Endothelial cell of umbilical vein (primary cell): ENCODE measurements around the gene ODF4.

Experiments used
- CTCF ChIP-seq, 2 donors: IDR thresholded peaks; 1 replicate in 1 of 2; 2 replicates in 1 of 2; pipeline ENCODE4 v1.5.1; 2011; ENCODE audit warnings: low read length in 2 of 2, mild to moderate bottlenecking in 2 of 2, moderate library complexity in 2 of 2, control low read depth in 1 of 2, inconsistent platforms in 1 of 2, low read depth in 1 of 2; ENCODE audit not compliant: insufficient read depth in 1 of 2; ENCODE audit errors: extremely low read depth in 1 of 2
- EZH2 ChIP-seq: IDR thresholded peaks from 2 replicates; pipeline ENCODE4 v1.6.1; 2012; ENCODE audit warnings: borderline replicate concordance, low read depth, mild to moderate bottlenecking, moderate library complexity, low read length, inconsistent platforms; ENCODE audit not compliant: severe bottlenecking
- FOS ChIP-seq: IDR thresholded peaks from 2 replicates; pipeline ENCODE4 v1.6.1; 2011; ENCODE audit warnings: mild to moderate bottlenecking, low read length, moderate library complexity, borderline replicate concordance; ENCODE audit not compliant: insufficient read depth
- GATA2 ChIP-seq: IDR thresholded peaks from 2 replicates; pipeline ENCODE4 v1.7.0; 2011; ENCODE audit warnings: low read depth, mild to moderate bottlenecking, moderate library complexity, mixed read lengths, low read length; ENCODE audit not compliant: insufficient read length, insufficient read depth
- JUN ChIP-seq: IDR thresholded peaks from 2 replicates; pipeline ENCODE4 v1.6.1; 2011; ENCODE audit warnings: borderline replicate concordance, low read depth; ENCODE audit not compliant: insufficient read length, insufficient read depth
- MAX ChIP-seq: IDR thresholded peaks from 2 replicates; pipeline ENCODE4 v1.6.1; 2011; ENCODE audit not compliant: insufficient read depth, insufficient read length
- MYC ChIP-seq: IDR thresholded peaks from one replicate; pipeline ENCODE4 v1.6.1; 2011; ENCODE audit warnings: mild to moderate bottlenecking, low read depth, low read length
- POLR2A ChIP-seq: IDR thresholded peaks from 2 replicates; pipeline ENCODE4 v1.6.1; 2012; ENCODE audit warnings: low read depth, mild to moderate bottlenecking, control low read depth, low read length
- POLR2AphosphoS5 ChIP-seq: IDR thresholded peaks from 2 replicates; pipeline ENCODE4 v1.6.1; 2012; ENCODE audit warnings: low read depth, mild to moderate bottlenecking, control low read depth, low read length, moderate library complexity; ENCODE audit not compliant: insufficient read depth

GRCh38 chr17:8359769-8360168 is 20.1 kb downstream of the ODF4 start:
- TF ChIP-seq POLR2AphosphoS5 (no peak), POLR2A (no peak), CTCF (IDR thresholded peaks at IDR 0.05; ENCODE audit: extremely low read depth in 1 of 2, insufficient read depth in 1 of 2, low read depth in 1 of 2, low read length in 2 of 2) (no peak), GATA2 (no peak), EZH2 (no peak), FOS (peak; percentile 94), MYC (no peak), JUN (peak; percentile 98), MAX (no peak)
